ENCODE results near the gene BCAS1.

The BCAS1 gene

GRCh38 chr20:53963635-53964034 lies 106.8 kb downstream of the BCAS1 start:
- DNase-seq (ENCODE audit: low read depth, low spot score): no peak

- DNase-seq (ENCODE audit: low read depth, low spot score): no peak
These were observed 108.0 kb downstream of the BCAS1 start for GRCh38 chr20:53962388-53962787.

- peak; percentile 20 for DNase-seq (ENCODE audit: low read depth, low spot score)
These were observed 108.9 kb downstream of the BCAS1 start for GRCh38 chr20:53961527-53961926.

GRCh38 chr20:53960579-53961272 lies 109.7 kb downstream of the BCAS1 start:
- no peak for DNase-seq (ENCODE audit: low read depth, low spot score)

- peak; percentile 36 for DNase-seq (ENCODE audit: low read depth, low spot score)
These were observed 110.3 kb downstream of the BCAS1 start for GRCh38 chr20:53959911-53960578.

- no peak for DNase-seq (ENCODE audit: low read depth, low spot score)
These were observed 112.1 kb downstream of the BCAS1 start for GRCh38 chr20:53958260-53958659.

- DNase-seq (ENCODE audit: low read depth, low spot score): peak; percentile 32
These were observed 112.8 kb downstream of the BCAS1 start for GRCh38 chr20:53957451-53958172.

- no peak for DNase-seq (ENCODE audit: low read depth, low spot score)
These were observed 114.2 kb downstream of the BCAS1 start for GRCh38 chr20:53956013-53956715.

- DNase-seq (ENCODE audit: low read depth, low spot score): no peak
These were observed 115.4 kb downstream of the BCAS1 start for GRCh38 chr20:53954723-53955658.

GRCh38 chr20:53952528-53953096 lies 117.8 kb downstream of the BCAS1 start:
- no peak for DNase-seq (ENCODE audit: low read depth, low spot score)

- no peak for DNase-seq (ENCODE audit: low read depth, low spot score)
These were observed 119.8 kb downstream of the BCAS1 start for GRCh38 chr20:53950578-53950977.

GRCh38 chr20:53950031-53950430 lies 120.4 kb downstream of the BCAS1 start:
- no peak for DNase-seq (ENCODE audit: low read depth, low spot score)

- DNase-seq (ENCODE audit: low read depth, low spot score): peak; percentile 95
These were observed 121.0 kb downstream of the BCAS1 start for GRCh38 chr20:53949319-53949839.

- DNase-seq (ENCODE audit: low read depth, low spot score): no peak
These were observed 121.7 kb downstream of the BCAS1 start for GRCh38 chr20:53948383-53949318.

GRCh38 chr20:53947501-53948195 lies 122.7 kb downstream of the BCAS1 start:
- DNase-seq (ENCODE audit: low read depth, low spot score): no peak

- DNase-seq (ENCODE audit: low read depth, low spot score): no peak
These were observed 124.3 kb downstream of the BCAS1 start for GRCh38 chr20:53946106-53946505.

- DNase-seq (ENCODE audit: low read depth, low spot score): no peak
These were observed 124.9 kb downstream of the BCAS1 start for GRCh38 chr20:53945478-53945877.

- DNase-seq (ENCODE audit: low read depth, low spot score): no peak
These were observed 125.6 kb downstream of the BCAS1 start for GRCh38 chr20:53944796-53945195.
